ENCODE results near the gene RNF10.
A peak's percentile ranks its signal among the peaks of the same experiment; 100 is the strongest.
"Not testable (repeated sequence)": the region's sequence is repeated elsewhere in the genome, so short reads cannot be mapped to it uniquely, and the experiment has no call there.

RNF10 gene

DNA sequence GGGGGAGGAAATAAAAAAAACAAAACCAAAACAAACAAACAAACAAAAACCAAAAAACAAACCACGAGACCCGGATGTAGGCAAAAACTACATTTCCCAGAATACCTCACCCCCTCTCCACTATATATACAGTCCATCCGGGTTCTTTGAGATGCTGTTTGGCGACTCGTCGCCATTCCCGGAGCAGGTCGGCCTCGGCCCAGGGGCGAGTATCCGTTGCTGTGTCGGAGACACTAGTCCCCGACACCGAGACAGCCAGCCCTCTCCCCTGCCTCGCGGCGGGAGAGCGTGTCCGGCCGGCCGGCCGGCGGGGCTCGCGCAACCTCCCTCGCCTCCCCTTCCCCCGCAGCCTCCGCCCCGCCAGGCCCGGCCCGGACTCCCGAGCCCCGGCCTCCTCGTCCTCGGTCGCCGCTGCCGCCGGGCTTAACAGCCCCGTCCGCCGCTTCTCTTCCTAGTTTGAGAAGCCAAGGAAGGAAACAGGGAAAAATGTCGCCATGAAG lies at the start of gene RNF10:
RNF10 (plus strand) TSS at position 154 of the 500 bp plus-strand sequence. CDS start 456 bp downstream, outside the sequence.
- peak; percentile 96 for DNase-seq

DNA sequence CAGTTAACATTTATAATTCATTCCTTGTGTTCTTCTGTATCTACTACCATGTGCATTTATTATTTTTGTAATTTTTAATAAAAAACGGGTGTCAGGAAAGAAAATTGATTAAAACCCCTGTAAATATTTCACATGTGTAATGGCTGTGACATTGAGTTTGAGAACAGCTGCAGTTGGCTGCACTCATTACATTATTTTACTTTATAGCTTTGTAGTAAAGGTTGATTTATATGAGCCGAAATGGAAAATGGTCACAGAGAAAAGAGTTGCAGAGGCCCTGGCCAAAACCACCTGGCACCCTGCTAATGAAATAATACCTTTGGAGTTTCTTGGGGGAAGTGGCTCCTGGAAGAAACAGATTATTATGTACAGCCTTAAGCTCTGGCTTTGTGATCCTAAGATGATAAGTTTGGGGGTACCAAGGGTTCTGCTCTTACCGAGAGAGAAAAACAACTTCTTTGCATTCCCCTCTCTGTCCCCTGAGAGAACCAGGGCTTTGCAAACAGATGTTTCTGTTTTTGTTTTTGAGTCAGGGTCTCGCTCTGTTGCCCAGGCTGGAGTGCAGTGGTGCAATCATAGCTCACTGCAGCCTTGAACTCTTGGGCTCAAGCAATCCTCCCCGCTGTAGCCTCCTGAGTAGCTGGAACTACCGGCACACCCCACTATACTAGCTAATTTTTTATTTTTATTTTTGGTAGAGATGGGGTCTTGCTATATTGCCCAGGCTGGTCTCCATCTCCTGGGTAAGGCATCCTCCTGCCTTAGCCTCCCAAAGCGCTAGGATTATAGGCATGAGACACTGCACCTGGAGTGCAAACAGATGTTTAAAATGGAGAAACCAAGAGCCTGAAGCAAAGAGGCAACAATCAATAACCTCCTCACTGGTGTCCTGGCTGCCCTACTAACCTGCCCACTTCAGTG lies 47.9 kb upstream of the RNF10 start:
- peak; percentile 18 for DNase-seq

DNA sequence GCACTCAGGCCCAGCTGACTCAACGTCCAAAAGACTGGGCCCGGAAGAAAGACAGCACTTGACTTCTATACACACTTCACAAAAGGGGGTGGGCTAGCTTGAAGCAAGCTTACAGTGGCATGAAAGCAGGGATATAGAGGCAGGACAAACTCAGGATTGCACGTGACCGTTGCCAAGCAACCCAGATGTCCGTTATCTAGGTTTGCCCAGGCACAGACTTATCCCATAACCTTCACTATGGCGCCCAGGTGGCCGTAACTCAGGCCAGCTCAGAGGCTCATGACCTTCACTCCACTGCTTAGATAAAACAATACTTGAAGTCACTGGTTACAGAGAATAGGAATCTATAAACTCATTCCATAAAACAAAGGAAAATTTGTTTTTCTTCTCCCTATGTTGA lies 46.6 kb upstream of the RNF10 start:
- not testable (repeated sequence) for DNase-seq

DNA sequence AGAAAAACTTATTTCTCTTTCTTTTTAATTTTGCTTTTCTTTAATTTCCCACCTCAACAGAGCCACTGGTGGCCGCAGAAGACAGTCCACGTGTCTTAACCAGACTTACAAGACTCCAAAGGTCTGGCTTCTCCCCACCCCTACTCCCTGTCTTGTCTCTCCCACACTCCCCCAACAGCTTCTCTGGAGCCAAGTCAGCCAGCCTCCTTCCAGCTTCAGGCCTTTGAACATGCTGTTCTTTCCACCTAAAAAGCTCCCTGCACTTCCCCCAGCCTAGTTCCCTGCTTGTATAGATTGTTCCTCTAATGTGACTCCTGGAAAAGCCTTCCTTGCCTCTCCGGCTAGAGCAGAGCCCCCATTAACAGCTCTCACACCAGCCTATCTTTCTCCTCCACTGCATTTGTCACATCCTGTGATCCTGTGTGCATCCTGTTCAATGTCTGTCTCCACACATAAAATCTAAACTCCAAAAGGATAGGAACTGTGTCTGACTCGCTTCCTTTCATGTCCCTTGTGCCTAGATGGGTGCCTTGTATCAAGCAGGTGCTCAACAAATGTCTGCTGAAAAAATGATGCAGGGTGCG lies 46.0 kb upstream of the RNF10 start:
- no peak for DNase-seq

DNA sequence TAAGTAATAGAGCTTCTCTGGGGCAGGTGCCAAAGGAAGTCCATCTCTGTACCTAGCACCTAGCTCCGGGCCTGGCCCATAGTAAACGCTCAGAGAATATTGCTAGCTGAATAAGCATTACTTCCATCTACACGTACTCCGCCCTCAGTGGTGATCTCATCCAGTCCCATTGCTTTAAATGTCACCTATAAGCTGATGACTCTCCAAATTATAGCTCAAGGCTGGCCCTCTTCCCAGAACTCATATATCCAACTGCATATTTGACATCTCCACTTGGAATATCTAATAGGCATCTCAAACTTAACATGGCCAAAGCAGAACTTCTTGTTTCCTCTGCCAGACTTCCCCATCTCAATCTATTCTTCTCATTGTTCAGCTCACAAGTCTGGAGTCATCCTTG lies 45.1 kb upstream of the RNF10 start:
- DNase-seq: peak; percentile 24

DNA sequence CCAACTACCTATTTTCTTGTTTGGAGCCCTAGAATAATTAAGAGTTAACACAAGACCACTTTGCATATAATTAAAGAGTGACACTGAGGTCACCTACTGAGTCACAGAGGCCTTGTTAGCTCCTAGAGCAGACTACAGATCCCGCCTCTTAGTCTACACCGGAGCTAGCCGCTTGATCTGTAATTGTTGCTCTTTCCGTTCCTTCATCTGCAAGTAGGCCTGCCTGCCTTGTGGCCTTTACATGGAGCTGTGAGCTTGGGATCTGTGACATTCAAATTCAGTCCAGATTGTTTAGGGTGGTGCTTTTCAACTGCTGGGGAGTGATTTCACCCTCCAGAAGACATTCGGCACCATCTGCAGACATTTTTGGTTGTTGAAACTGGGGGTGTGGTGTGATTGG lies 43.8 kb upstream of the RNF10 start:
- DNase-seq: no peak

DNA sequence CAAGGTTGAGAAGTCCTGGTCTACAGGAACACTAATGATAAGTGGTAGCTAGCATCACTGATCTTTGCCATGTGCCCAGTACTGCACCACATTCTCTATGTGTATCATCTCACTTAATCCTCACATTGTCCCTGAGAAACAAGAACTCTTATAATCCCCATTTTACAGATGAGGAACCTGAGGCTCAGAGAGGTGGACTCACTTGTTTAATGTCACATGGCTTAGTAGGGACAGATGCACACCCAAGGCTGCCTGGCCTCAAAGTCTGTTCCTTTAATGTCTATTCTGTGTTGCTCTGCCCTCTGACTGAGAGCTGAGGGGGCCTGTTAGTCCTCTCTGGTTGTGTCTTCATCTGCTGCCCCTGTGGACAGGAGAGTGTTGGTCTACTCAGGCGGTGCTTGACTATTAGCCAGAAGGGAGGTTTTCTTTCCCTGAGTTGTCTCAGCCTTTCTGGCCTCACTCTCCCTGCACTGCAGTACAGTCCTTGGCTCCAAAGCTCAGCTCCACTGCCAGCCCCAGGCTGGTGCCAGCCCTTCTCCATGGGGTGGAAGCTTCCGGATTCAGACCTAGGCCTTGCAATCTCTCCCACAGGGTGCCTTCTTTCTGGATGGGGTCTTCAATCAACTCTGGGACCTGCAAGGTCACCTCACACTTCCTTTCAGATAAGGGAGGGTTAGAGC lies 43.2 kb upstream of the RNF10 start:
- DNase-seq: no peak

DNA sequence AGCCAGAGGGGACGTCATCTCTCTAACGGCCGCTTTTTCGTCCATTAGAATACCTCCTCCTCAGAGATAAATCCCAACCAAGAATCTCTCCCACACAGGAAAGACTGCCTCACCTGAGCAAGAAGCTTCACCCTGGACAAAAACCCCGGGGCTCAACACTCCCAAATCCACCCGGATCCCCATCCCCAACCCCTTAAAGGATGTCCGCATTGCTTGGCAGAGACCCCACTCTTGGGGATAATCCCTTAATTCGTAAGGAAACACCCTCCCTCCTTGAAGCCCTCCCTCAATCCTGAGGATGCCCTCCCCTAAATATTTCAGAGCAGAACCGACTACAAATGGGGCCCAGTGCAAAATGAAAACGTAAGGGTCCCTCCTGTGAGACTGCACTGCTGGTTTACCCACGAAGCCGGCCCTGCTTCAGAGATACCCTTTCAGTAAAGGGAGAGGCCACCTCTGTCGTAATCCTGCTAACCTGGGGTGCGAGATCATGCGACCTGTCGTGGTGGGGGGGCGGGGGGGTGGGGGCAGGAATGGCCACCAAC lies 38.9 kb upstream of the RNF10 start:
- DNase-seq: no peak

DNA sequence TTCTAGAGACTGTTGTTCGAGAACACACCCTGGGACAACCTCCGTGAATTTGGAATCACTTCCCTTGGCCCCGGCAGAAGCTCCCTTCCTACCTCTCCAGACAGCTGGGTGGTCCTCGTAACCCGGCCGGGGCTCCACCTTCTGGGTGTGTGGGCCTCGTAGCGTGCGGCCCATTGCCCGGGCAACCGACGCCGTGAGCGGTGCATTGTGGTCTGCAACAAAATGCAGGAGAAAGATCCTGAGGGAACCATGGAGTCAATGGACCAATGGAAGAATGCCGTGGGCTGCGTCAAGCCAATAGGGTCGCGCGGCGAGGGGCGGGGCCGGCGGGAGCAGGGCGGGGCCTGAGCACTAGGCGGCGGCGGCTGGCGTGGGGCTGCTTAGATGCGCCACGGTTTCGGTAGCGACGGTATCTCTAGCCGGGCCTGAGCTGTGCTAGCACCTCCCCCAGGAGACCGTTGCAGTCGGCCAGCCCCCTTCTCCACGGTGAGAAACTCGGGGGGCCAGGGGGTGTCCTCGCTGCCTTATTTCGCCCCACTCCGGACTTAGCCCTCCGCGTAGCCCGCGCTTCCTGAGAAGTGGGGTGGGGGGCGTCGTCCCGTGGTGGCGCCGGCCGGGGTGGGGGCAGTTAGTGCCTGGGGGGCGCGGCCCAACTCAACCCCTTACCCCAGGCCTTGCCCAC lies 38.3 kb upstream of the RNF10 start, which contains the start of gene DYNLL1:
DYNLL1 (plus strand) TSS at position 383 of the 682 bp plus-strand sequence. CDS start 309 bp downstream, outside the sequence.
- DNase-seq: peak; percentile 99

DNA sequence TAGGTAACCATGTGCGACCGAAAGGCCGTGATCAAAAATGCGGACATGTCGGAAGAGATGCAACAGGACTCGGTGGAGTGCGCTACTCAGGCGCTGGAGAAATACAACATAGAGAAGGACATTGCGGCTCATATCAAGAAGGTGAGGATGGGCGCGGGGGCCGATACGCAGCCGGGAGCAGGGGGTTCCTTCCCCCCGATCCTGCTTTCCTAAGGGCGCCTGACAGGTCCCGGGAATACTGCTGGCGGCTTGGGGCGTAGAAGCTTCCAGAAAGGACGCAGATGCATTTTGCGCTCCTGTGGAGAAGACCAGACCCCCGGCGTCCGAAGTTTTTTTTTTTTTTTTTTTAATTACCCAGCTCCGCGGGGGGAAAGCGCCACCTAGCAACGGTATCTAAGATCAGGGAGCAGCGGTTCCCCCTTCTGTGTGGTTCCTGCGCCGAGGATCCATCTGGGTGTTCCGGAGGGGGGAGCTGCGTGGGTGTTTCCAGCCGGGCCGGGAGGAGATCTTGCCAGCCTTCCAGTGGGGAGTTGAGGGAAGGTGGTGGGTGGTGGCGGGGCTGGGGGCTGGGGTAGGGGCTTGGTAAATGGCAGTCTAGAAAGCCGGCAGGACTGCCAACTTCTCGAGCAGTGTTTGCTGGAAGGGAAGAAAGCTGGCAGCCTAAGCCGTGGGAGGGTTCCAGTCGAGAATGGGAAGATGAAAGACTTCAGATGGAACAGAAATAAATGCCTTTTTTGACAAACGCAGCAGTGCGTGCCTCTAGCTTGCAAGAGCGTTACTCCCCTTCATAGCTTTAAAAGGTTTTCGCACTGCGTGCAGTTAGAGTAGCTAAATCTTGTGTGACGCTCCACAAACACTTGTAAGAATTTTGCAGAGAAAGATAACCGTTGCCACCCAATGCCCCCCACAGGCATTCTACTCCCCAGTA lies 37.5 kb upstream of the RNF10 start:
- DNase-seq: peak; percentile 89

DNA sequence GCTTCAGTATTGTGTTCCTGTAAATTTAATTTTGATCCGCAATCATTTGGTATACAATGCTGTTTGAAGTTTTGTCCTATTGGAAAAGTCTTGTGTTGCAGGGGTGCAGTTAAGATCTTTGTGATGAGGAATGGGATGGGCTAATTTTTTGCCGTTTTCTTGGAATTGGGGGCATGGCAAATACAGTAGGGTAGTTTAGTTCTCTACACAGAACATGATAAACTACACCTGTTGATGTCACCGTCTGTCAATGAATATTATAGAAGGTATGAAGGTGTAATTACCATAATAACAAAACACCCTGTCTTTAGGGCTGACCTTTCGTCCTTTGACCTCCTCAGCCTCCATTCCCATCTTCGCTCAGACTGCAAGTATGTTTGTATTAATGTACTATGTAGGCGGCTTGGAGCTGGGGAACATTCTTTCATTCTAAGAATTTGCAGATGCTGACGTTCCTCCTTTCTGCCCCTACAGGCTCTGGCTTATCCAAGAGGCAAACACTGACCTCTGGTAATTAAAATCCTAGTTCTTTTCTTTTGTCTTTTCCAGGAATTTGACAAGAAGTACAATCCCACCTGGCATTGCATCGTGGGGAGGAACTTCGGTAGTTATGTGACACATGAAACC lies 36.5 kb upstream of the RNF10 start:
- no peak for DNase-seq

DNA sequence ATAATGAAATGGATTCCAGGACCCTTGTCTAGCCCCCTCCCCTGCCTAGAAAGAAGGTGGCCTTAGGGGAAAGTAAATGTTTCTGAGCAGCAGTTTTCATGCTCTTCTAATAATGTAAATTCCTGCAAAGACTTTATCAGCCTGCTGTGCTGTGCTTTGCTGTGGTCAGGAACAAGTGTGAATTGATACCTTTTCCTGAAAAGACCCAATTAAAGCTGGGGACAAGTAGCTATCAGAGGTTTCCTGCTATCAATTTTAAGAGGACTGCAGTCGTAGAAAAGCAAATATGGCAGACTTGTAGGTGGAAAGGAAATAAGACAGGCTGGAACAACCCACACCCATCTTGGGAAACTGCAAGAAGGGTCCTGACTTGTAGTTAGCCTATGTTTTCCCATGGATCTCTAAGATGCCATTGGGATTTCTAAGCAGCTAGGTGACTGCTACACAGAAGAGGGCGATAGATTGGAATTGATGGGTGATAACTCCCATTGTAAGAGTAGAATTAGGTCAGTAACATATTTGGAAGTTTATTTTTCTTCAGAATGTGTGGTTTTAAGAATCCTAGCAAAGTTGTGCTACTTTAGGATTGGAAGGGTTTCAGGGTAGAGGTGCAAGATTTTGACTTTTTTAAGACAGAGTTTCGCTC lies 35.2 kb upstream of the RNF10 start:
- no peak for DNase-seq

DNA sequence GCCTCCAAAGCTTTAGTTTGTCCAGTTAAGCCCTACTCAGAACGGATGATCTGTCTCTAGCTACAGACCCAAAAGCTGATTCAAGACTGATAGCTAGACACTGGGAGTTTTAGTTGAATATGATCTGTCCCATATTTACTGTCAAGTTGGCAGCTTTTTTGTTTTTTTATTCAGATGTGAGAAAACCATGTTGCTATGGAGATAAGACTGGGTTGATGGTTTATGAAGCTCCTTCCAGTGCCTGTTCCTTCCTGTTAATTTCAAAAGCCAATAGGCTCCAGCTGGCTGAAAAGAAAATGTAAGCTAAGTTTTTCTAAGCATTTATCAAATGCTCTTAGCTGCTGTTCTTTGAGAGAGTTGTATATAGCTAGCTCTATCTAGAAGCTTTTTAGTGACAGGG lies 33.6 kb upstream of the RNF10 start:
- DNase-seq: no peak

DNA sequence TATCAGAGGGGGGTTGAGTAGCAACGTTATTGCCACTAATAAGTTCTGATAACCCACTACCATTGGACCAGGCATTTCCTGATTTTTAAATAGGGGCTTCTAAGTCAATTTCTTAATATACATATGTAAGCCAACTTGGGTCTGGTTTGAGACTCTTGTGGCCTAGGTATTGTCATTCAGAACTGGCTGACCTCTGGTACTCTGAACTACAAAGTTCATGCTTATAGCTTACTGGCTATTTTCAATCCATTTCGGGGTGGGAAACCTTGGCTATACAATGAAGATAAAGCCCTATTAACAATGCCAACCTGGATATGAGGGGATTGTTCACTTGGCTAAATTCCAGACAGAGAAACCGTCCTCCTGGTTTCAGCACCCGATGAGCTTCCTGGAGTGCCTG lies 29.6 kb upstream of the RNF10 start:
- DNase-seq: no peak

DNA sequence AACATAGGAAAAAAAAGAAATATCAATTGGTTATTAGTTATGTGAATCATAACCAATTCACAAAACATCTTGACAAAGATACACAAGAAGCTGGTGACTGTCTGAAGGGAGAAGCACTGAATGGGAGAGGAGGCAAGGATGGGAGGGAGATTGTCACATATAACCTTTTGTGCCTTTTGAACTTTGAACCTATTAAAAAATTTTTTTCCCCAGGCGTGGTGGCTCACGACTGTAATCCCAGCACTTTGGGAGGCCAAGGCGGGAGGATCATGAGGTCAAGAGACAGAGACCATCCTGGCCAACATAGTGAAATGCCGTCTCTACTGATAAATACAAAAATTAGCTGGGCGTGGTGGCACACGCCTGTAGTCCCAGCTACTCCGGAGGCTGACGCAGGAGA lies 25.6 kb upstream of the RNF10 start:
- no peak for DNase-seq

DNA sequence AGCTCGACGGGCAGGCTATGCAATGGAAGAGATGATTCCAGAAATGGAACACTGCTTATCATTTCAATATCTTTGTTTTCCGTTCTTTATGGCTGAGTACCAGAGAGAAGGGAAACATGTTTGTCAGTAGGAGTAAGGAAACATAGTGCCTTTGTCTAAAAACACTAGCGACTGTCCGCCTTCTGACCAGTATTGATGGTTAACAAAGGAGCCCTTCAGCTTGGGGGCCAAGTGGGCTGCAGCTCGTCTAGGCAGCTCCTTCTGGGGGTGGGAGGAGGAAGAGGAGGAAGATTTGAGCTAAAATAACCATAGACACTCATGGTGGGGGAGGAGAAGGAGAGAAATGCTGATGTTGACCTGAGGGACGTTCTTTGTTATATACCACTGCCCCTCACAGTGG lies 20.2 kb upstream of the RNF10 start:
- no peak for DNase-seq

DNA sequence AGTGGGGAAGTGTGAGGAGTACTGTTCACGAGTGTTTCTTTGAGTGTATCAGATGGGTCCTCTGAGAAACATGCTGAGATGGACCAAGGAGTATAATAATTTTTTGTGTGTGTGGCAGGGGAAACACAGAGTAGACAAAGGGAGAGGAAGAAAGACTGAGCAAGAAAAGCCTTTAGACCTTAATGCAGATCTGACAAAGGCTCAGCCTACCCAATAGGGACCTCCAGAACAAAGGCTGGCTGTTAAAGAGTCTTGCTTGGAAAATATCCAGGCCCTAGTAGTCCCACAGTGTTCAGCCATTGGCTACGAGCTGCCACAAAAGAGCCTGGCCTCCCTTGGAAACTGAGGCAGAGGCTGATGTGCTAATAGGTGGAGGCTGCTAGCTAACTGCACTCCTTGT lies 18.7 kb upstream of the RNF10 start:
- no peak for DNase-seq

DNA sequence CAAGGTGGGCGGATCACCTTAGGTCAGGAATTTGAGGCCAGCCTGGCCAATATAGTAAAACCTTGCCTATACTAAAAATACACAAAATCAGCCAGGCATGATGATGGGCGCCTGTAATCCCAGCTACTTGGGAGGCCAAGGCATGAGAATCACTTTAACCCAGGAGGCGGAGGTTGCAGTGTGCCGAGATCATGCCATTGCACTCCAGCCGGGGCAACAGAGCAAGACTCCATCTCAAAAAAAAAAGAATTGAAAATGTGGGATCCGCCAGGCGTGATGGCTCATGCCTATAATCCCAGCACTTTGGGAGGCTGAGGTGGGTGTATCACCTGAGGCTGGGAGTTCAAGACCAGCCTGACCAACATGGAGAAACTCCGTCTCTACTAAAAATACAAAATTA lies 14.8 kb upstream of the RNF10 start:
- not testable (repeated sequence) for DNase-seq

DNA sequence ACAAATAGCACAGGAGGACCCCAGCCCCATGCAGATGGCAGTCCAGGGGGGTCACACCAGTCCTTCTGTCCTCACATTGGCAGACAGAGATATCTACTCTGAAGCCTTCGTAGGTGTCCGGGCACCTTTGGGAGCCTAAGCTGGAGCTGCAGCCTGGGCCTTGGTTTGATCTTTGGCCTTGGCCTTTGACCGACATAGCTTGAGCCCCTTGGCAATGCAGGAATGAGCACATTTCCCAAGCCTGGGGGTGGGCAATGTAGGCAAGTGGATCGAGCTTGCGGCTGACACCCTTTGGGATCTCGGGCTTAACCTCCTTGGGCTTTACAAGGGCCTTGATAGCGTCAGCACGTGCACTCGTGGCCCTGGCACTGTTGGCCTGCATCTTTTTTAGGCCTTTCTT lies 11.6 kb upstream of the RNF10 start:
- no peak for DNase-seq

DNA sequence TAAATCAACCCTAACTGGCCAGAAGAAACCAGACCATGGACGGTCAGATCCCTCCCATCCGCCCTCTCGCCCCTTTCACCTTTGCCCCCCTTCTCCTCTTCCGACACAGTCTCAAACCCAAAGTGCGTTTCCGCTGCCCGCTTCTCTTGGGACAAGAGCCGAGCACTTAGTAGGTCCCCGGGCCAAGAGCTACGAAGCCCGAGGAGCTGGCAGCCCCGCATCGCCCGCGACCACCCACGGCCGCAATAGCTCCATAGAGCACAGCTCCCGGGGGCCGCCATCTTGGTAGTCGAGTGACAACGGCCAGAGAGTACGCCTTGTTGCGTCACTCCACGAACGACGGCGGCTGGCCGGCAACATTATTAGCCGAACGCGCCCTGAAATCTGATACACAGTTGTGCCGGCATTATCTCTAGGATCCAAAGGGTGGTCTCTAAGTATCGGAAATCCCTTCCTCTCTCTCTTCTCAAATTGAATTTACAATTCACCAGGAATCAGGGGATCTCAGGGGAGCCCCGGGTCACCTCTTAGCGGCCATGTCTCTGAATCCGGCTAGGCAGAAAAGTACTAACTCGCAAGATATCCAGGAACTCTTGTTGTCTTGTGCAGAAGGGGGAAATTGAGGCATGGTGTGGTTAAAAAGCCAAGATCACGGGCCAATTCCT lies 5.2 kb upstream of the RNF10 start, which contains the start of gene COQ5:
COQ5 (minus strand) TSS at position 298 of the 665 bp plus-strand sequence; CDS start at position 281, 17 bp downstream.
- peak; percentile 95 for DNase-seq
